ENCODE data around the gene ARHGDIA.

DNA sequence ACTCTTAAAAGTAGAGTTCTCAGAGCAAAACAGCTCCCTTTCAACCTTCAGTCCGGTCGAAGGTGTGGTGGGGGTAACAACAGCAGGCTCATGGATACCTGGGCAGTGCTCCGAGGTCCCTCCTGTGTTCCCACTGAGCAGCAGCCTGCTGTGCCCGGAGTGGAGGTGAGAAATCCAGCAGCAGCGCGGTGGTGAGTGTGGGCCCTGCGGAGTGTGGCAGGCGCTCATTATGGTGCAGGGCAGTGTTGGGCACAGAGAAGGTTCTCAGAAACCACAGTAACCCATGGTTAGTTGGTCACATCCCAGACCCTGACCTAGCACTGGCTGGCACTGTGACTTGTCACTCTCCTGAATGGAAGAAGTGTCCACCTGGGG lies 5.8 kb downstream of the ARHGDIA start:
- TF ChIP-seq, protein P1, sequence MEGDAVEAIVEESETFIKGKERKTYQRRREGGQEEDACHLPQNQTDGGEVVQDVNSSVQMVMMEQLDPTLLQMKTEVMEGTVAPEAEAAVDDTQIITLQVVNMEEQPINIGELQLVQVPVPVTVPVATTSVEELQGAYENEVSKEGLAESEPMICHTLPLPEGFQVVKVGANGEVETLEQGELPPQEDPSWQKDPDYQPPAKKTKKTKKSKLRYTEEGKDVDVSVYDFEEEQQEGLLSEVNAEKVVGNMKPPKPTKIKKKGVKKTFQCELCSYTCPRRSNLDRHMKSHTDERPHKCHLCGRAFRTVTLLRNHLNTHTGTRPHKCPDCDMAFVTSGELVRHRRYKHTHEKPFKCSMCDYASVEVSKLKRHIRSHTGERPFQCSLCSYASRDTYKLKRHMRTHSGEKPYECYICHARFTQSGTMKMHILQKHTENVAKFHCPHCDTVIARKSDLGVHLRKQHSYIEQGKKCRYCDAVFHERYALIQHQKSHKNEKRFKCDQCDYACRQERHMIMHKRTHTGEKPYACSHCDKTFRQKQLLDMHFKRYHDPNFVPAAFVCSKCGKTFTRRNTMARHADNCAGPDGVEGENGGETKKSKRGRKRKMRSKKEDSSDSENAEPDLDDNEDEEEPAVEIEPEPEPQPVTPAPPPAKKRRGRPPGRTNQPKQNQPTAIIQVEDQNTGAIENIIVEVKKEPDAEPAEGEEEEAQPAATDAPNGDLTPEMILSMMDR (IDR thresholded peaks at IDR 0.05): no peak
- no peak for TF ChIP-seq POLR2A (IDR thresholded peaks at IDR 0.05)

Measured in Peyer's patch (tissue), 4 donors.